Measurements from ENCODE around the gene ARTN. TPM values are rescaled to one million over a fixed set of nuclear protein-coding genes. Genes with fewer than 3 reads are reported as not detected.
A peak's percentile ranks its signal among the peaks of the same experiment; 100 is the strongest.

Gene ARTN
- total and polyA plus RNA-seq, 7 donors: 0.05 to 0.79 (median 0.43) TPM; not detected in 1

- ATAC-seq: peak in 3 of 4 donors; percentile 21 to 36 (median 30)
- 15 to 30% (median 22%) methylated on average over 29 to 56 of the region's 56 CpGs for WGBS, 3 donors
Observed at GRCh38 chr1:43936431-43937151, 3.0 kb downstream of the ARTN start.

GRCh38 chr1:43937179-43937865 is 3.7 kb downstream of the ARTN start:
- H3K4me3 ChIP-seq: no peak overlapping the region
- no peak for ATAC-seq
- TF ChIP-seq CTCF (IDR thresholded peaks at IDR 0.05): no peak
- no peak overlapping the region for H3K27ac ChIP-seq
- peaks cover 0 to 4% (median 0%) of the 10 kb centered on the region in 3 donors for H3K27me3 ChIP-seq (ENCODE audit: insufficient read depth in 3 of 3, low read length in 2 of 3)
- no peaks in the 10 kb centered on the region for H3K36me3 ChIP-seq (ENCODE audit: insufficient read depth in 1 of 2, low read depth in 1 of 2)
- 91 to 94% (median 92%) methylated on average over 8 of the region's 8 CpGs for WGBS, 3 donors
- intact Hi-C loops (cut with DNase I): loop anchor here (2.0 to 10.0 kb wide), 3 partner anchors 175 to 410 kb away; no protein-coding TSS in a partner anchor
- DNase-seq: no peak
- no peaks in the 10 kb centered on the region for H3K9me3 ChIP-seq
- peaks cover 25% of the 10 kb centered on the region for H3K4me1 ChIP-seq

More at GRCh38 chr1:43936431-43937151, 3.0 kb downstream of the ARTN start:
- no peaks in the 10 kb centered on the region for H3K36me3 ChIP-seq (ENCODE audit: insufficient read depth in 1 of 2, low read depth in 1 of 2)
- TF ChIP-seq CTCF (IDR thresholded peaks at IDR 0.05): no peak
- no peak overlapping the region for H3K27ac ChIP-seq
- peak; percentile 30 to 66 for DNase-seq
- no peaks in the 10 kb centered on the region for H3K9me3 ChIP-seq
- peaks cover 0 to 4% (median 0%) of the 10 kb centered on the region in 3 donors for H3K27me3 ChIP-seq (ENCODE audit: insufficient read depth in 3 of 3, low read length in 2 of 3)
- H3K4me1 ChIP-seq: peaks cover 25% of the 10 kb centered on the region
- intact Hi-C loops (cut with DNase I): loop anchor here (2.0 to 10.0 kb wide), 3 partner anchors 174 to 409 kb away; no protein-coding TSS in a partner anchor
- H3K4me3 ChIP-seq: peak overlapping the region; percentile 64

GRCh38 chr1:43938383-43938782 is 4.8 kb downstream of the ARTN start:
- Histone ChIP-seq H3K27ac (no peak overlapping the region), H3K4me1 (peaks cover 20% of the 10 kb centered on the region), H3K36me3 (ENCODE audit: insufficient read depth in 1 of 2, low read depth in 1 of 2) (no peaks in the 10 kb centered on the region), H3K9me3 (no peaks in the 10 kb centered on the region), H3K4me3 (no peak overlapping the region), H3K27me3 (ENCODE audit: insufficient read depth in 3 of 3, low read length in 2 of 3) (peaks cover 0 to 4% (median 0%) of the 10 kb centered on the region in 3 donors)
- TF ChIP-seq CTCF (IDR thresholded peaks at IDR 0.05): no peak
- intact Hi-C loops (cut with DNase I): loop anchor here in 1 of 2 donors (5.0 to 10.0 kb wide), 2 partner anchors 274 to 411 kb away; no protein-coding TSS in a partner anchor
- no peak for ATAC-seq
- WGBS, 3 donors: 35 to 56% (median 43%) methylated on average over 10 of the region's 10 CpGs
- no peak for DNase-seq

- WGBS, 3 donors: 37 to 56% (median 44%) methylated on average over 3 of the region's 3 CpGs
- no peaks in the 10 kb centered on the region for H3K36me3 ChIP-seq (ENCODE audit: insufficient read depth in 1 of 2, low read depth in 1 of 2)
- ATAC-seq: peak in 2 of 4 donors; percentile 65 to 68
- no peak for TF ChIP-seq CTCF (IDR thresholded peaks at IDR 0.05)
- no peak overlapping the region for H3K4me3 ChIP-seq
- no peak overlapping the region for H3K27ac ChIP-seq
- intact Hi-C loops (cut with DNase I): loop anchor here in 1 of 2 donors (5.0 to 10.0 kb wide), 2 partner anchors 274 to 412 kb away; no protein-coding TSS in a partner anchor
- H3K9me3 ChIP-seq: no peaks in the 10 kb centered on the region
- H3K27me3 ChIP-seq (ENCODE audit: insufficient read depth in 3 of 3, low read length in 2 of 3): no peaks in the 10 kb centered on the region
- peak in 1 of 2 donors; percentile 79 for DNase-seq
- H3K4me1 ChIP-seq: peaks cover 14% of the 10 kb centered on the region
Observed at GRCh38 chr1:43938892-43939587, 5.4 kb downstream of the ARTN start.

All from psoas muscle (tissue), 8 donors.